ENCODE results near the gene ATP6V0C. TPM values are rescaled to one million over a fixed set of nuclear protein-coding genes. Genes with fewer than 3 reads are reported as not detected.

ATP6V0C gene
- total RNA-seq, 3 donors from 2014 or later, result 27.5 to 70.2 (median 45.4) TPM

GRCh38 chr16:2472885-2473445 is 40.8 kb upstream of the ATP6V0C start:
- Histone ChIP-seq H3K36me3 (no peaks in the 10 kb centered on the region), H3K27me3 (no peaks in the 10 kb centered on the region), H3K4me1 (peaks cover 18 to 30% of the 10 kb centered on the region in 2 donors), H3K27ac (no peak overlapping the region), H3K4me3 (no peak overlapping the region), H3K9me3 (no peaks in the 10 kb centered on the region)
- TF ChIP-seq POLR2AphosphoS5 (IDR thresholded peaks at IDR 0.05) (no peak), POLR2A (IDR thresholded peaks at IDR 0.05) (no peak), CTCF (IDR thresholded peaks at IDR 0.05) (no peak)
- intact Hi-C loops (cut with DNase I; ENCODE audit: low total_unique reads), result no loop called here
- DNase-seq (ENCODE audit: low spot score in 2 of 2), result no peak

GRCh38 chr16:2473446-2473926 is 40.3 kb upstream of the ATP6V0C start:
- intact Hi-C loops (cut with DNase I; ENCODE audit: low total_unique reads), result no loop called here
- peak overlapping the region; percentile 68 to 81 (median 80) for H3K4me3 ChIP-seq
- no peaks in the 10 kb centered on the region for H3K9me3 ChIP-seq
- TF ChIP-seq POLR2AphosphoS5 (IDR thresholded peaks at IDR 0.05) (no peak), CTCF (IDR thresholded peaks at IDR 0.05) (no peak), POLR2A (IDR thresholded peaks at IDR 0.05) (no peak)
- DNase-seq (ENCODE audit: low spot score in 2 of 2), result no peak
- no peak overlapping the region for H3K27ac ChIP-seq
- H3K4me1 ChIP-seq, result peaks cover 18 to 28% of the 10 kb centered on the region in 2 donors
- H3K36me3 ChIP-seq, result no peaks in the 10 kb centered on the region
- no peaks in the 10 kb centered on the region for H3K27me3 ChIP-seq

GRCh38 chr16:2473999-2474876 is 39.5 kb upstream of the ATP6V0C start:
- intact Hi-C loops (cut with DNase I; ENCODE audit: low total_unique reads), result no loop called here
- no peaks in the 10 kb centered on the region for H3K36me3 ChIP-seq
- peak overlapping the region; percentile 79 to 89 for H3K27ac ChIP-seq
- peak overlapping the region; percentile 68 to 81 (median 80) for H3K4me3 ChIP-seq
- TF ChIP-seq POLR2AphosphoS5 (IDR thresholded peaks at IDR 0.05) (no peak), POLR2A (IDR thresholded peaks at IDR 0.05) (no peak), CTCF (IDR thresholded peaks at IDR 0.05) (no peak)
- DNase-seq (ENCODE audit: low spot score in 2 of 2), result no peak
- H3K27me3 ChIP-seq, result no peaks in the 10 kb centered on the region
- peaks cover 18 to 21% of the 10 kb centered on the region in 2 donors for H3K4me1 ChIP-seq
- H3K9me3 ChIP-seq, result no peaks in the 10 kb centered on the region

- Histone ChIP-seq H3K9me3 (no peaks in the 10 kb centered on the region), H3K36me3 (no peaks in the 10 kb centered on the region), H3K4me3 (peak within 1 kb of the TSS; percentile 68 to 81 (median 80)), H3K27ac (peak within 1 kb of the TSS; percentile 79 to 89), H3K4me1 (peaks cover 18 to 19% of the 10 kb centered on the region in 2 donors), H3K27me3 (no peaks in the 10 kb centered on the region)
- TF ChIP-seq CTCF (IDR thresholded peaks at IDR 0.05), result no peak
- peak; percentile 25 for TF ChIP-seq POLR2A (IDR thresholded peaks at IDR 0.05)
- TF ChIP-seq POLR2AphosphoS5 (IDR thresholded peaks at IDR 0.05), result peak in 2 of 3 donors; percentile 30 to 37
- peak; percentile 77 to 79 for DNase-seq (ENCODE audit: low spot score in 2 of 2)
- intact Hi-C loops (cut with DNase I; ENCODE audit: low total_unique reads), result no loop called here
These were observed 38.8 kb upstream of the ATP6V0C start, which contains the start of gene TBC1D24 for GRCh38 chr16:2474877-2475412. TBC1D24 (plus strand) TSS chr16:2475127; CDS start chr16:2496149, 21,022 bp downstream.

Measured in breast epithelium (tissue), 4 donors.